NT2/D1 (cell line): Measurements from ENCODE around the gene CD24.

Source experiments
- SUZ12 ChIP-seq: IDR thresholded peaks from 2 replicates; pipeline ENCODE4 v1.6.1; 2011; ENCODE audit not compliant: insufficient read length, insufficient read depth; ENCODE audit errors: extremely low read depth
- YY1 ChIP-seq: IDR thresholded peaks from 2 replicates; pipeline ENCODE4 v1.6.1; 2011; ENCODE audit not compliant: insufficient read length, insufficient read depth
- ZNF274 ChIP-seq: IDR thresholded peaks from 2 replicates; pipeline ENCODE4 v1.6.1; 2011; ENCODE audit warnings: mild to moderate bottlenecking, low read depth, low read length

DNA sequence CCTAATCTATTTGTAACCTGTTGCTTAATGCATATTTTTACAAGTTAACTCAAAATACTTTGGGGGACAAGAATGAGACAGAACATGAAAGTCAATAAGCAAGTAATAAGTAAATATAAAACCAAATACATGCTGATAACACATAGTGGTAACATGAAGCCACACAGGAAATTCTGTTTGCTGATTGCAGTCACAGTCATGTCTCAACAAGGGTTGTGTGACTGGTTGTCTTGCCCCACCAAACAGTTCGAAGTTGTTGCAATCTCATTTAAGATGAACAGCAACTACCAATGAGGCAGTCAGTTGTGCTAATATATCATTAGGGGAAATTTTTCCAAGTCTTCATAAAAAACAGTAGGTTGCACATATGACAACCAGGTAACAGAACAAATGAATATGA lies 14.5 kb downstream of the CD24 start:
- TF ChIP-seq YY1 (no peak), ZNF274 (no peak), SUZ12 (no peak)
